NCI-H69 (cell line): ENCODE data around the gene BFSP2.
"Not testable (repeated sequence)": the region's sequence is repeated elsewhere in the genome, so short reads cannot be mapped to it uniquely, and the experiment has no call there.

Source experiments
- DNase-seq: peaks from one replicate; lab custom pipeline; 2025; lab: John Stamatoyannopoulos, UW

BFSP2 gene

DNA sequence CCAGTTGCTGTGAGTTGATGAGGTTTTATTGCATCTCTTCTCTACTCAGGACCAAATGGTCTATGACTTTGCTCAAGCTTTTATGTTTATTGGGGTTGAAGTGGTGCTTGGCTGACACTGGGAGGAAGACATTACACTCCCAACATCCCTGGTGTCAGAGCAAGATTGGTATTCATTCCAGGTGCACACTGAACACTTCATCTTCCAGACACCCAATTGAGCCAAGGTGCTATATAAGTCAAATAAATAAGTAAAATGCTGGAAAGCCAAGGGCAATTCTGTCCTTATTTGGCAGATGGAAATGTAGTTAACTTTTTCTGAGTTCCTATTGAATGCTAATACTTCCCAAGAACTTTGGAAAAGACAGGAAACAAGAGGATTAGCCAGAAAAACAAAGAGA is 120.4 kb downstream of the BFSP2 start:
- no peak for DNase-seq

DNA sequence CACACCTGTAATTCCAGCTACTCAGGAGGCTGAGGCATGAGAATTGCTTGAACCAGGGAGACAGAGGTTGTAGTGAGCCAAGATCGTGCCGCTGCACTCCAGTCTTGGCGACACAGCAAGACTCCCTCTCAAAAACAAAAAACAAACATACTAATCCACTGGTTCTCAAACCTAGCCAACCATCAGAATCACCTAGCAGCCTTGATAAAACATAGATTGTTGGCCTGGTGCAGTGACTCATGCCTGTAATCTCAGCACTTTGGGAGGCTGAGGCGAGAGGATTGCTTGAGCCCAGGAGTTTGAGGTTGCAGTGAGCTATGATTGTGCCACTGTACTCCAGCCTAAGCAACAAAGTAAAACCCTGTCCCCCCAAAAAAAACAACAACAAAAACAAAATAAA is 121.1 kb downstream of the BFSP2 start:
- not testable (repeated sequence) for DNase-seq

DNA sequence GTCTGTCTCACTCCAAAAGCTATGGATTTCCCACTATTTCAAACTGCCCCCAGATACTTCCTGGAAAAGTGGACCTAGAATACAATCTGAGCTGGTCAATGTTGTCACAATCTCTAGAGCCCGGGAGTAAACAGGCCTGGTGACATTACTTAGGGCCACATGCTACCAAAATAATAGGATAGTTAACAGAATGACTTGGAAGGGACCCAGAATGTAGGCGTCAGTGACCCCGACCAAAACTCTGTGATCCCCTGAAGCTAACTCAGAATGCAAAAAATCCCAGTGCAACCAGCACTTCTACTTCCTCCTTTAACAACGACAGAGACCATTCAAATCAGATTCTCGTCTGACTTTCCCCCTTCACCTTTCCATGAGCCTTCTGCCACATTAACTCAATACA is 122.1 kb downstream of the BFSP2 start:
- DNase-seq, result no peak

DNA sequence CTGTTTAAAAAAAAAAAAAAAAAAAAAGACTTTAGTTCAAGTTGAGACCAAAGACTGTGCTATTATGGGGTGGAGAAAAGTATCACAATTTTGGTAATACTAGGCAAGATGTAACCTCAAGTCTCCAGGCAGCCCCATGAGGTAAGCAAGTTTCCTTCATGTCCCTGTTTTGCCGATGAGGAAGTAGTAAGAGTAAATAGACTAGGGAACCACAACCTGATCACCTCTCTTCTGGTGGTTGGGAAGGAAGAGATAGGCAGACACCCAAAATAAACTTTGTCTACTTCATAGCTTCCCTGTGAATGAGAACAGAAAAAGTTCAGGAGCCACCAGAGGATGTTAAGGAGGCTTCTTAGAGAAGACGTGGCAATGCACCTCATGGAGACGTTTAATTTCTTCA is 123.9 kb downstream of the BFSP2 start:
- DNase-seq, result not testable (repeated sequence)
